ENCODE data around the gene FOXP2.
"Not testable (repeated sequence)": the region's sequence is repeated elsewhere in the genome, so short reads cannot be mapped to it uniquely, and the experiment has no call there.

FOXP2 gene

GRCh38 chr7:114422507-114423501 lies 8.2 kb downstream of the FOXP2 start:
- DNase-seq = no peak

DNA sequence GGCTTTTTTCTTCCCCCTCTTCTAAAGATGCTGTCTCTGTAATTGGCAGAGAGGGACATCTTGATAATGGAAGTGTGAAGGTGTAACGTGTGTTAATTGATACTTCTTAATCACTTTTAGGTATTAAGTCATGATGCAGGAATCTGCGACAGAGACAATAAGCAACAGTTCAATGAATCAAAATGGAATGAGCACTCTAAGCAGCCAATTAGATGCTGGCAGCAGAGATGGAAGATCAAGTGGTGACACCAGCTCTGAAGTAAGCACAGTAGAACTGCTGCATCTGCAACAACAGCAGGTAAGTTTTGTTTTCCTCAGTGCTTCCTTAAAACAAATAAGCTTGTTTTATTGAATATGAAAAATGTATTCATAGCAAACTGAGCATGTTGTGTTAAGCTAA lies 11.8 kb downstream of the FOXP2 start:
- DNase-seq = no peak

- DNase-seq = no peak
Observed at GRCh38 chr7:114426824-114427223, 12.2 kb downstream of the FOXP2 start.

- no peak for DNase-seq
Observed at GRCh38 chr7:114428211-114428610, 13.6 kb downstream of the FOXP2 start.

DNA sequence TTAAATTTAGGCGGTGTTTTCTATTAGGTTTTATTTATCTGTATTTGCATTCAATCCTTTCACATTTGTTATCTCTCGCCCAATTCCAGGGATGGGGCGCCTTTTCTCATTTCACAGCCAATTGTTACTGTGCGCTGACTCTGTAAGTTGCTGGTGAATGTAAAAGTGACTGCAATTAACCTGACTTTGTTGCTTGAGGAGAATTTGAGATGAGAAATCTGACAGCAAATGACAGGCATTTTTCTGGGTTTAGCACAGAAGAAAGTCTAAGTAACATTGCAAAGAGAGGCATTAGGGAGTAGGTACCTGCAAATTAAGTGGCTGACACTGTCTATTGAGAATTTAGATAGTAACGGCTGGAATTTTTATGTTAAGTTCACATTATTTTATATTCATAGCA lies 16.6 kb downstream of the FOXP2 start:
- no peak for DNase-seq

DNA sequence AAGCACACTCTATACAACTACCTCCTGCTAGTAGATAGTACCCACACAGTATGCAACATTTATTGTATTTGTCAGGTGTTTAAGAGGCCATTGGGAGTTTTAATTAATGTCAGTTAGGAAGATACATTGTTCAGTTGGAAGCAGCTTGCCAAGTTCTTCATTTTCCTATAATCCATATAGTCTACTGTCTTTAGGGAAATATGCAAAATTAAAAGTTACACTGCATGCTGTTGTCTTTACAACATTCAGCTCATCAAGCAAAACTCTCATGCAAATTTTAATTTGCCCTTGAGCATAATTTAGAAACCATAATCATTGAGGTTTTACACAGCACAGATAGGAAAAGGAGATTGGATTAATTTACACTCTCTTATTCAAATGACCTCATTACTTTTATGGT lies 17.4 kb downstream of the FOXP2 start:
- DNase-seq = no peak

DNA sequence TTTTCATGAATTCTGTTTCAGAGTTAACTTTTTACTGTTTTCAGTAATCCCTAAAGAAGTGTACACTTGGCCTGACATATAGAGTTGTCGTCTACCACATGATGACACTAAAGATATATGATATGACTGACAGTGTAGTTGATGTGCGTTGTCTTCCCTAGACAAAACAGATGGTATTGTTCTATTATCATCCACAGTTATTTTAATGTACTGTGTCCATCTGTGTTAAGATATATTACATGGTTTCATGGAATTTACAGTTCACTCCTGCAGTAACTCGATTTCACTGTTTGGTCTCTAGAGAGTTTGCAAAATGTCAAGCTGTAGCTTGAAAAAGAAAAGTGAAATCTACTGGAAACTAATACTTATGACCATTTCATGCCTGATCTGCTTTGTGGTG lies 18.1 kb downstream of the FOXP2 start:
- no peak for DNase-seq

DNA sequence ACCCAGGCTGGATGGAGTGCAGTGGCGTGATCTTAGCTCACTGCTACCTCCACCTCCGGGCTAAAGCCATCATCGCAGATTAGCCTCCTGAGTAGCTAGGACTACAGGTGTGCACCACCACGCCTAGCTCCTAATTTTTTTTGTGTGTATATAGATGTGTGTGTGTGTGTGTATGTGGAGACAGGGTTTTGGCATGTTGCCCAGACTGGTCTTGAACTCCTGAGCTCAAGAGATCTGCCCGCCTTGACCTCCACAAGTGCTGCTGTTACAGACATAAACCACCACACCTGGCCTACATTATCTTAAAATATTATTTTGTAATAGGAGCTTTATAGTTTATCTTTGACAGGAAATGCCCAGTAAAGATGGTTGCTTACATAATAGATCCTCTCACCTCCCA lies 25.0 kb downstream of the FOXP2 start:
- no peak for DNase-seq

- not testable (repeated sequence) for DNase-seq
Observed at GRCh38 chr7:114440927-114441326, 26.3 kb downstream of the FOXP2 start.

DNA sequence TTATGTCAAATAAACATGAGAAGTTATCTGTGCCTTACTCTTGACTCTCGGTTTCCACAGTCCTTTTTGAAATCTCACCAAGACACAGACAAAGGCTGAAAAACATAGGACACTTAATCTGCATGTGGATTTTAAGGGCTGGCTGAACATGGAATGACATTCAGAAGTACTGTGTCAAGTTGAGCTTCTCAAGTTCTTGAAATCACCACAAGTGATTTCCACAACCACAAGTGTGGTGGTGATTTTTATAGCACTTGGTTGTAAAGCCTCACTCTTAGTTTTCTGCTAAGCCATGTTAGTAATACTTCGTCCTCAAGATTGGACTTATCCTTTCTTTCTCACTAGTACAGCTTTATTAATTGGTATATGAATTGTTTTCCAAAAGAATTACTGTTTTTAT lies 29.6 kb downstream of the FOXP2 start:
- no peak for DNase-seq

DNA sequence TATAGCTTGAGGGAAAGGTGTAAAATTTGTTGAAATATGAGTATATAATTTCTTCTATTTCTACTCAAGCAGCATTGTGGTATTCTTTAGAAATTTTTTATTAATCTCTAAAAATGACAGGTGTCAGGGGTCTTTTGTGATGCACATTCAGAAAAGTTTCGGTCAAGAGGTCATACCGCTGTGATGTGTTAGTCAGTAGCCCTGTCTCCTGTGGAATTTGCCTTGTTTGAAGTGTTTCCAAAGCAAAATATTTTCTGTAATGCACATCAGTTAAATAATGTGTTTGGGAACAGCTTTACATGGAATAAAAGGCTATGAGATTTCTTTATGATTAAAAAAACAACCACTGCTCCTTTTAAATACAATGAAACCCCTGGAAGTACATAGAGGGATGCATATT lies 35.8 kb downstream of the FOXP2 start:
- DNase-seq = no peak

- no peak for DNase-seq
Observed at GRCh38 chr7:114459574-114459973, 45.0 kb downstream of the FOXP2 start.

GRCh38 chr7:114460021-114460420 lies 45.4 kb downstream of the FOXP2 start:
- no peak for DNase-seq

GRCh38 chr7:114466917-114467316 lies 52.3 kb downstream of the FOXP2 start:
- DNase-seq = no peak

DNA sequence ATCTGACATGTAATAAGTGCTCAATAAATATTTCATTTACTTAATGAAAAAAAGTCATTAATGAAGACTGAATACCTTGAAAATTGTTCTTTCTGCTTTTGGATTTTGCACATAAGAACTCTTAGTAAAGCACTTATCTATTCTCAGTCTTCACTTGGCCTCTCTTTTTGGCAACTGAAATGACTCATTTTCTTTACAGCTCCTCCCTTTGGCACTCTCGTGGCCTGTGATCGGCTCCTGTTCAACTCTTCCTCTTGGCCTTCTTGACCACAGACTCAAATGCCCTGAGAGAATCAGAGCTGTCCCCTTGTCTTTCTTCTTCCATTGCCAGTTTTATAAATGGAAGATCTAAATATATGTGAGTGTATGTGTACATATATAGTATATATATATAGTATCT lies 54.2 kb downstream of the FOXP2 start:
- no peak for DNase-seq

GRCh38 chr7:114472896-114473512 lies 58.4 kb downstream of the FOXP2 start:
- DNase-seq = no peak

GRCh38 chr7:114478384-114478783 lies 63.8 kb downstream of the FOXP2 start:
- DNase-seq = no peak

DNA sequence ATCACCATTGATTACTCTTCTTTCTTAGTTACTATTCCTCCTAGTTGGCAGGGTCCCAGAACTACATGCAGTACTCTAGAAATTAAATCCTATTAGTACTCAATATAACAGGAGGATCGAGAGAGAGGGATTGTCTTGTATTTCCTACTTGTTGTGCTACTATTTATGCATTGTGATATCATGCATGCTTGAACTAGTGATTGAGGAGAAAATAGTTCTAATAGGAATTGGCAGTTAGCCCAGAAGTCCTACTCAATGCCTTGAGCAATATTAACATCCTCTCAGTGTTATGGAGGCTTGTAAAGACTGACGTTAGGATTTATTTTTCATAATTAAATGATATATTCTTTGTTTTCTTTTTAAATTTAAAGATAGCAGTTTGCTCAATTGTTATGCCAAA lies 67.4 kb downstream of the FOXP2 start:
- no peak for DNase-seq

- DNase-seq = no peak
Observed at GRCh38 chr7:114484226-114484625, 69.6 kb downstream of the FOXP2 start.

DNA sequence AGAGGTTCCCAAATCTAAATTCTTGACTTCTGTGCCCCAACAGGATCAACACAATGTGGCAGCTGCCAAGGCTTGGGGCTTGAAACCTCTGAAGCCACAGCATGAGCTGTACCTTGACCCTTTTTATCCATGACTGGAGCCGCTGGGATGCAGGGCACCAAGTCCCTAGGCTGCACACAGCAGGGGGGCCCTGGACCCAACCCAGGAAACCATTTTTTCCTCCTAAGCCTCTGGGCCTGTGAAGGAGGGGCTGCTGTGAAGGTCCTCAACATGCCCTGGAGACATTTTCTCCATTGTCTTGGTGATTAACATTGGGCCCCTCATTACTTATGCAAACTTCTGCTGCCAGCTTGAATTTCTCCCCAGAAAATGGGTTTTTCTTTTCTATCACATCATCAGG lies 72.6 kb downstream of the FOXP2 start:
- no peak for DNase-seq

DNA sequence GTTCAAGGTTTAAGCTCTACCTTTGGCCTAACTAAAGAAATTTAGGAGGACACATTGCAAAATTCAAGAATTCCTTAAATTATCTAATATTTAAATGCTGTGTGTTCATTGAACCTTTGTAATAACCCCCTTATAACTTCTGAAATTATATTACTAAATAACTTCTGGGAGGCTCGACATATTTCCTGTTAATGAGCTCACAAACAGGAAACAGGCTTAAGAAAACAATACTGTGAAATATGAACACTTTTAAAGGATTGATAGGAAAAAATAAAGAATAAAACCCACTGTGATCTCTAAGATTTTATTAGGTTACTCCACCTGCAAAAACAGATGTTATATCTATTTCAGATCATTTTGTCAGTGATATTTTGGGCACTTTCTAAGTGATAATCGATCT lies 74.1 kb downstream of the FOXP2 start:
- no peak for DNase-seq

DNA sequence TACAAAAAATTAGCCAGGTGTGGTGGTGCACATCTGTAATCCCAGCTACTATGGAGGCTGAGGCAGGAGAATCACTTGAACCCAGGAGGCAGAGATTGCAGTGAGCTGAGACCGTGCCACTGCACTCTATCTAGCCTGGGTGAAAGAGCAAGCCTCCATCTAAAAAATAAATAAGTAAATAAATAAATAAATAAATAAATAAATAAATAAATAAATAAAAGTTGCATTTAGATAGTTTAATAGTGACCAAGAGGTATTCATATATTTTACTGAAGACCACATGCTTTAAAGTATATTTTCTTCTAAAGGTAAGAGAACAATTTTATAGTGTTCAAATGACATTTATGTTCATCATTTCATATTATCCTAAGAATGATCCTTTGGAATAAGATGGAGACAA lies 82.9 kb downstream of the FOXP2 start:
- DNase-seq = not testable (repeated sequence)

GRCh38 chr7:114502454-114503254 lies 88.0 kb downstream of the FOXP2 start:
- DNase-seq = no peak

DNA sequence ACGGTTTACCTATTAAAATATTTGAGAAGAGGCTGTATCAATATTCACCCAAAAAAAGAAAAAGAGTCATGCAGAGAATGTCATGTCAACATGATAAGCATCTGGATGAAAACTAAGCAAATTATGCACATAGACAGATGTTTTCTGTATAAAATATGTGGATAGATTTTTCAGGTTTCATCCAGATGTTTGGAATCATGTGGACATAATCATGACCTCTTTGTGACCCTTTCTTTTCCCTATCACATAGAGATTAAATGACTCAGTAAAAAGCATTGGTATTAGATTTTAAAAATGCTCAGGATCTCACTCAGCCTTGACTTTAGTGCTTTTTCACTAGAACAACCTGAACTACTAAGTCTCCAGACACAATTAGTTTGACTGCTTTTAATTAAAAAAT lies 90.0 kb downstream of the FOXP2 start:
- no peak for DNase-seq
